Psoas muscle (tissue), 8 donors: ENCODE measurements around the gene MOB3B. TPM values are rescaled to one million over a fixed set of nuclear protein-coding genes. Genes with fewer than 3 reads are reported as not detected.

Source experiments
- ATAC-seq, 4 donors: fragments of 200-7000 bp; cut with Tn5 transposase; one replicate each; pipeline ENCODE4 v1.9.1; 2020; ENCODE audit warnings: moderate library complexity in 3 of 4, mild to moderate bottlenecking in 2 of 4
- DNase-seq, 2 donors: peaks; one replicate each; pipeline ENCODE4 v3.0.0-alpha.2; 2020
- H3K27ac ChIP-seq: fragments of 200-600 bp; one replicate; pipeline ENCODE4 v1.8.0; 2022
- H3K27me3 ChIP-seq, 3 donors: fragments of 200-600 bp in 1 of 3; one replicate each; pipeline versions ENCODE4 v1.6.1 to v1.8.0; 2013 to 2022; ENCODE audit warnings: low read length in 2 of 3, mild to moderate bottlenecking in 2 of 3, moderate library complexity in 1 of 3; ENCODE audit not compliant: insufficient read depth in 3 of 3
- H3K36me3 ChIP-seq, 2 donors: fragments of 200-600 bp in 1 of 2; one replicate each; pipeline versions ENCODE4 v1.6.1 to v1.8.0; 2013 to 2022; ENCODE audit warnings: low read depth in 1 of 2, mild to moderate bottlenecking in 1 of 2, moderate library complexity in 1 of 2; ENCODE audit not compliant: insufficient read depth in 1 of 2
- H3K4me1 ChIP-seq: fragments of 200-600 bp; one replicate; pipeline ENCODE4 v1.8.0; 2022
- H3K4me3 ChIP-seq: fragments of 200-600 bp; one replicate; pipeline ENCODE4 v1.8.0; 2022; ENCODE audit warnings: mild to moderate bottlenecking
- H3K9me3 ChIP-seq: fragments of 200-600 bp; one replicate; pipeline ENCODE4 v1.8.0; 2022
- WGBS, 3 donors: extraction: QIAGEN DNeasy Blood & Tissue Kit; methylation state at CpG; one replicate each; pipeline versions ENCODE4 v1.1.6 to v1.1.7; 2013; 5-methylcytosine and 5-hydroxymethylcytosine counted together
- intact Hi-C, 2 donors: fragments of 100-400 bp; cut with DNase I; formaldehyde crosslinking; loops; one replicate each; pipeline versions ENCODE4 v1.11.0 to v1.14.2; 2022
- polyA plus RNA-seq, 3 donors: library from polyadenylated mRNA; stranded (reverse); fragments of 200-250 nt; gene quantifications; one replicate each; pipeline ENCODE4 v1.2.3, GENCODE V29; 2013
- total RNA-seq, 4 donors: library from RNA; stranded (reverse); fragmentation: NEBNext Ultra II Directional in 2 of 4; extraction: Animal tissue kit (Norgen Biotek cat#: 25700) in 2 of 4; gene quantifications; one replicate each; pipeline versions ENCODE4 v1.2.1 to v1.2.4, GENCODE V29; 2021 to 2023
- TF ChIP-seq, protein P1 (sequence below): fragments of 200-600 bp; IDR thresholded peaks from one replicate; pipeline ENCODE4 v1.8.0; 2022; ENCODE audit warnings: antibody characterized with exemption
- donor health status: healthy with polysubstance abuse.
- donor health status: DM: no; HTN: no; CAD: no; lungs with moderate emphysema.
- donor health status: Bipolar disorder and iron deficiency.
- donor health status: healthy.
- donor health status: DM: yes; HTN: yes; CAD: no.
- donor health status: DM: no; HTN: no; CAD: no.
- donor health status: DM: no; HTN: no; CAD: no.
- donor health status: DM: yes; HTN: yes; CAD: no.

MOB3B gene
- total and polyA plus RNA-seq, 7 donors = 0.57 to 4.5 (median 1.8) TPM

DNA sequence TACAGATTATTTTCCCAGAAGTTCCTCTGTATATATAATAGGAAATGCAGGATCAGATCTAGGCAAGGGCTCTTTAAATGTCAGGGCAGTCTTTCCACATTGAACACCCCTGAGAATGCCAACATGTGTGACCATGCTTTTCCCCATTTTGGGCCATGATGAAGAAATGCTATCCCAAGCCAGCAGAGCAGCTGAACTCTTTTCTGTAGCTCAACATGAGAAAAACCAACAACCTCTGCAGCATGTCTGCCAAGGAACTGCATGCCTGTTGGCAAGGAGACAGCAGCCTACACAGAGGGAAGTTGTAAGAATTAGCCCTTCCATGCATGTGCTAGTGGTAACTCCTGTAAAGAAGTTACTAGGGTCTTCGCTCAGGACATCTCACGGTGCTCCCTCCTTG, 15.1 kb downstream of the MOB3B start:
- 61 to 83% (median 64%) methylated on average over 2 of the region's 2 CpGs for WGBS, 3 donors
- Histone ChIP-seq H3K4me1 (no peaks in the 10 kb centered on the region), H3K9me3 (no peaks in the 10 kb centered on the region), H3K4me3 (no peak overlapping the region), H3K27ac (no peak overlapping the region), H3K36me3 (no peaks in the 10 kb centered on the region), H3K27me3 (no peaks in the 10 kb centered on the region)
- intact Hi-C loops = no loop called here
- peak in 1 of 2 donors; percentile 13 for DNase-seq
- ATAC-seq = peak in 2 of 4 donors; percentile 24 to 58
- TF ChIP-seq, protein P1, sequence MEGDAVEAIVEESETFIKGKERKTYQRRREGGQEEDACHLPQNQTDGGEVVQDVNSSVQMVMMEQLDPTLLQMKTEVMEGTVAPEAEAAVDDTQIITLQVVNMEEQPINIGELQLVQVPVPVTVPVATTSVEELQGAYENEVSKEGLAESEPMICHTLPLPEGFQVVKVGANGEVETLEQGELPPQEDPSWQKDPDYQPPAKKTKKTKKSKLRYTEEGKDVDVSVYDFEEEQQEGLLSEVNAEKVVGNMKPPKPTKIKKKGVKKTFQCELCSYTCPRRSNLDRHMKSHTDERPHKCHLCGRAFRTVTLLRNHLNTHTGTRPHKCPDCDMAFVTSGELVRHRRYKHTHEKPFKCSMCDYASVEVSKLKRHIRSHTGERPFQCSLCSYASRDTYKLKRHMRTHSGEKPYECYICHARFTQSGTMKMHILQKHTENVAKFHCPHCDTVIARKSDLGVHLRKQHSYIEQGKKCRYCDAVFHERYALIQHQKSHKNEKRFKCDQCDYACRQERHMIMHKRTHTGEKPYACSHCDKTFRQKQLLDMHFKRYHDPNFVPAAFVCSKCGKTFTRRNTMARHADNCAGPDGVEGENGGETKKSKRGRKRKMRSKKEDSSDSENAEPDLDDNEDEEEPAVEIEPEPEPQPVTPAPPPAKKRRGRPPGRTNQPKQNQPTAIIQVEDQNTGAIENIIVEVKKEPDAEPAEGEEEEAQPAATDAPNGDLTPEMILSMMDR = no peak

DNA sequence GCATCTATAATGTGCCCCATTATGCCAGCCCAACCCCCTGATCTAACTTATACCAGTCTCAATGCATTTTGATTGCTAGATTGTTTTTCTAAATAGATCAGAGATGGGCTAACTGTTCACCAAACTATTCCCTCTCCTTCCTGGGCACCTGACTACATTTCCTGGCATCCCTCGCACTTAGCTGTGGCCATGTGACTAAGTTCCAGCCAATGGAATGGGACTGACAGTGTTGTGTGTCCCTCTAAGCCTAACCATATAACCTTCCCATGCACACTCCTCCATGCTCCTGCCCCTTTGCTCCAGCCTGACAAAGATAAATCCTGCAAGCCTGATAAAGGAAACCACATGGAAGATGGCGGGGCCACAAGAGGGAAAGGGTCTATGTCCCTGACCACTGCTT, 17.8 kb downstream of the MOB3B start:
- Histone ChIP-seq H3K27me3 (no peaks in the 10 kb centered on the region), H3K4me3 (no peak overlapping the region), H3K36me3 (no peaks in the 10 kb centered on the region), H3K4me1 (no peaks in the 10 kb centered on the region), H3K27ac (no peak overlapping the region), H3K9me3 (no peaks in the 10 kb centered on the region)
- no peak for ATAC-seq
- 89 to 97% (median 95%) methylated on average over 2 of the region's 2 CpGs for WGBS, 3 donors
- intact Hi-C loops = no loop called here
- DNase-seq = no peak
- TF ChIP-seq, protein P1 = no peak

DNA sequence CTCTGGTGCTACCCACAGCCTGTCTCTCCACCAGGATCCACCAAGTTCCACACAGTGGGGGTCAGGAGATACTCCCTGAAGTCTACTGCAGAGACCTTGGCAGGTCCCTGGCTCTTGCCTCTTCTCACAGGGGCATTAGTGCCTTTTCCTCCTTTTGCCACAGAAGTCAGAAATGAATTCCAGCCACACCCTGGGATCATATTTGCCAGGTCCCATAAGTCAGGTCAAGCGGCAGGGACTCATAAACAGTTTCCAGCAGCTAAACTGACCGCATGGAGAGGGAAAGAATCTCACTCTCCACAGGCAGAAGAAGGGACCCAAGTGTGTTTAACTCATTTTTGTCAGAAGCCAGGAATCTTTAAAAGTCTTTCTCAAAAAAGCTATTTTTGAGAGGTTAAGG, 18.8 kb downstream of the MOB3B start:
- WGBS, 3 donors = 61 to 68% (median 67%) methylated on average over 2 of the region's 2 CpGs
- no peak for ATAC-seq
- Histone ChIP-seq H3K9me3 (no peaks in the 10 kb centered on the region), H3K27me3 (no peaks in the 10 kb centered on the region), H3K36me3 (no peaks in the 10 kb centered on the region), H3K27ac (no peak overlapping the region), H3K4me3 (no peak overlapping the region), H3K4me1 (no peaks in the 10 kb centered on the region)
- DNase-seq = no peak
- TF ChIP-seq, protein P1 = no peak
- intact Hi-C loops = no loop called here

DNA sequence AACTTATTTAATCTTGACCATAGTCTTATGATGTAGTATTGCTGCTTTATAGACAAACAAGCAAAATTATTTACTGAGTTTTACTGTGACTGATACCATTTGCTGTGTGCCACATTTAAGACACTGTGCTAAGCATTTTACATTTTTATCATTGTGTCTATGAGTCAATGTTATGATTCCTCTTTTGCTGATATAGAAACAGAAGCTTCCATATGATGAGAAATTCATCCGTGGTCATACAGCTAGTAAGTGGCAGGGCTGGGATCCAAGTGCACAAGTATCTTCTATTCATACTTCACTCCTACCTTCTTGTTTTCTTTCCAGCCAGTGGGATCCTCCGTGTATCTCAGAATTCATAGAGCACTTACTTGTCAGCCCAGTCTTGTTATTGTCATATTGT, 22.6 kb downstream of the MOB3B start:
- intact Hi-C loops = no loop called here
- 50 to 80% (median 69%) methylated on average over 2 of the region's 2 CpGs for WGBS, 3 donors
- Histone ChIP-seq H3K36me3 (no peaks in the 10 kb centered on the region), H3K4me3 (no peak overlapping the region), H3K27me3 (no peaks in the 10 kb centered on the region), H3K4me1 (no peaks in the 10 kb centered on the region), H3K9me3 (no peaks in the 10 kb centered on the region), H3K27ac (no peak overlapping the region)
- ATAC-seq = no peak
- TF ChIP-seq, protein P1 = no peak
- no peak for DNase-seq

DNA sequence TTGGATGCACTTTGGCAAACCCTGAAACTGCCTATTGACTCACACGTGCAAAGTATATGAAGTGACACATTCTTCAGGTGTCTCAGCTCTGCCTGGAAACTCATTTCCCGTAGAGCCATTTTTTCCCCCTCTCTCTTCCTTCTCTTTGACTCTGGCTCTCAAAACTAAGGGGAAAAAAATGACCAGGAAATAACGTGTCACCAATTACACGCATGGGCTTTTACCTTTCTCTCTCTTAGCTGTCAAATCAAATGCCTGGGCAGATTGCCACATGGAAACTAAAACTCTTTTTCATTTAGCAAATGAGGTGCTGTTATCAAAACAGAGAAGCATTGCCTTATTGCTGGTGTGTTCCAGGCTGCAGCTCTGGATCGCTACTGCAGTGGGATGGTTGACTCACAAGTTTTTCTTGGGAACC, 23.9 kb downstream of the MOB3B start:
- H3K27ac ChIP-seq = no peak overlapping the region
- DNase-seq = no peak
- no peaks in the 10 kb centered on the region for H3K4me1 ChIP-seq
- 69 to 74% (median 70%) methylated on average over 5 of the region's 5 CpGs for WGBS, 3 donors
- no peak overlapping the region for H3K4me3 ChIP-seq
- TF ChIP-seq, protein P1 = no peak
- no peaks in the 10 kb centered on the region for H3K27me3 ChIP-seq
- ATAC-seq = no peak
- no peaks in the 10 kb centered on the region for H3K36me3 ChIP-seq
- H3K9me3 ChIP-seq = no peaks in the 10 kb centered on the region
- intact Hi-C loops = no loop called here
